Suprapubic skin (tissue), 4 donors: ENCODE results near the gene PRPF19. TPM values are rescaled to one million over a fixed set of nuclear protein-coding genes. Genes with fewer than 3 reads are reported as not detected.

Experiments used
- DNase-seq, 2 donors: peaks; one replicate each; pipeline ENCODE4 v3.0.0-alpha.2; 2019; ENCODE audit warnings: low spot score in 2 of 2
- H3K27ac ChIP-seq: fragments of 200-600 bp; sonication (generic); one replicate; pipeline ENCODE4 v1.5.1; 2019
- H3K27me3 ChIP-seq: fragments of 200-600 bp; sonication (generic); one replicate; pipeline ENCODE4 v1.5.1; 2019
- H3K36me3 ChIP-seq: fragments of 200-600 bp; sonication (generic); one replicate; pipeline ENCODE4 v1.5.1; 2019
- H3K4me1 ChIP-seq: fragments of 200-600 bp; sonication (generic); one replicate; pipeline ENCODE4 v1.5.1; 2019
- H3K4me3 ChIP-seq: fragments of 200-600 bp; sonication (generic); one replicate; pipeline ENCODE4 v1.5.1; 2019; ENCODE audit warnings: mild to moderate bottlenecking
- H3K9me3 ChIP-seq: fragments of 200-600 bp; sonication (generic); one replicate; pipeline ENCODE4 v1.5.1; 2019
- CTCF ChIP-seq, 2 donors: fragments of 200-600 bp in 1 of 2; fragments of 450-650 bp in 1 of 2; sonication (generic) in 1 of 2; IDR thresholded peaks; one replicate each; pipeline ENCODE4 v1.5.1; 2016 to 2019; ENCODE audit warnings: antibody characterized with exemption in 2 of 2, mild to moderate bottlenecking in 1 of 2, moderate library complexity in 1 of 2
- EP300 ChIP-seq: sonication (generic); formaldehyde crosslinking; IDR thresholded peaks from one replicate; pipeline ENCODE4 v1.6.1; 2017; ENCODE audit warnings: antibody characterized with exemption
- POLR2A ChIP-seq, 2 donors: fragments of 450-650 bp; IDR thresholded peaks; one replicate each; pipeline ENCODE4 v1.6.1; 2017; ENCODE audit warnings: antibody characterized with exemption in 2 of 2, mild to moderate bottlenecking in 2 of 2, moderate library complexity in 2 of 2
- POLR2AphosphoS5 ChIP-seq, 3 donors: sonication (generic); formaldehyde crosslinking; IDR thresholded peaks; one replicate each; pipeline ENCODE4 v1.6.1; 2017; ENCODE audit warnings: antibody characterized with exemption in 3 of 3
- WGBS: methylation state at CpG from one replicate; pipeline ENCODE4 v1.1.5; 2018; 5-methylcytosine and 5-hydroxymethylcytosine counted together
- total RNA-seq, 4 donors: library from RNA; depleted of rRNA; stranded (reverse); fragments of >200 nt; gene quantifications; one replicate each; pipeline ENCODE4 v1.1.0, GENCODE V29; 2016

The PRPF19 gene
- total RNA-seq, 4 donors from 2014 or later = 101 to 153 (median 116) TPM

GRCh38 chr11:60918939-60919265, 12.5 kb upstream of the PRPF19 start:
- H3K4me1 ChIP-seq = peaks cover 60% of the 10 kb centered on the region
- no peak for DNase-seq

GRCh38 chr11:60918251-60918938, 12.0 kb upstream of the PRPF19 start:
- 91% methylated on average over 4 of the region's 4 CpGs for WGBS
- H3K27ac ChIP-seq = no peak overlapping the region

More at GRCh38 chr11:60918939-60919265, 12.5 kb upstream of the PRPF19 start:
- H3K4me3 ChIP-seq = no peak overlapping the region
- no peaks in the 10 kb centered on the region for H3K9me3 ChIP-seq
- no peaks in the 10 kb centered on the region for H3K27me3 ChIP-seq
- WGBS = 48% methylated on average over 2 of the region's 2 CpGs
- peaks cover 35% of the 10 kb centered on the region for H3K36me3 ChIP-seq
- no peak overlapping the region for H3K27ac ChIP-seq
- TF ChIP-seq POLR2A (IDR thresholded peaks at IDR 0.05) (no peak), CTCF (IDR thresholded peaks at IDR 0.05) (no peak), POLR2AphosphoS5 (IDR thresholded peaks at IDR 0.05) (no peak), EP300 (no peak)

GRCh38 chr11:60917267-60917666, 10.9 kb upstream of the PRPF19 start:
- 75% methylated on average over 1 of the region's 1 CpG for WGBS
- Histone ChIP-seq H3K4me1 (peaks cover 65% of the 10 kb centered on the region), H3K27me3 (no peaks in the 10 kb centered on the region), H3K9me3 (no peaks in the 10 kb centered on the region), H3K4me3 (no peak overlapping the region), H3K27ac (peak overlapping the region; percentile 11), H3K36me3 (peaks cover 28% of the 10 kb centered on the region)
- TF ChIP-seq POLR2A (IDR thresholded peaks at IDR 0.05) (no peak), POLR2AphosphoS5 (IDR thresholded peaks at IDR 0.05) (no peak), CTCF (IDR thresholded peaks at IDR 0.05) (no peak), EP300 (no peak)
- no peak for DNase-seq

More at GRCh38 chr11:60918251-60918938, 12.0 kb upstream of the PRPF19 start:
- Histone ChIP-seq H3K27me3 (no peaks in the 10 kb centered on the region), H3K4me1 (peaks cover 59% of the 10 kb centered on the region), H3K9me3 (no peaks in the 10 kb centered on the region), H3K36me3 (peaks cover 35% of the 10 kb centered on the region), H3K4me3 (no peak overlapping the region)
- TF ChIP-seq POLR2A (IDR thresholded peaks at IDR 0.05) (no peak), EP300 (no peak), POLR2AphosphoS5 (IDR thresholded peaks at IDR 0.05) (no peak), CTCF (IDR thresholded peaks at IDR 0.05) (no peak)
- DNase-seq = peak in 1 of 2 donors; percentile 37

- no peak for TF ChIP-seq POLR2AphosphoS5 (IDR thresholded peaks at IDR 0.05)
- TF ChIP-seq CTCF (IDR thresholded peaks at IDR 0.05) = no peak
- no peaks in the 10 kb centered on the region for H3K9me3 ChIP-seq
- peak overlapping the region; percentile 11 for H3K27ac ChIP-seq
- no peak overlapping the region for H3K4me3 ChIP-seq
- DNase-seq = no peak
- peaks cover 22% of the 10 kb centered on the region for H3K36me3 ChIP-seq
- H3K27me3 ChIP-seq = no peaks in the 10 kb centered on the region
- WGBS = 60% methylated on average over 3 of the region's 3 CpGs
- H3K4me1 ChIP-seq = peaks cover 65% of the 10 kb centered on the region
Observed at GRCh38 chr11:60916669-60917206, 10.4 kb upstream of the PRPF19 start.

- no peak for TF ChIP-seq CTCF (IDR thresholded peaks at IDR 0.05)
- TF ChIP-seq POLR2A (IDR thresholded peaks at IDR 0.05) = no peak
- no peak for TF ChIP-seq EP300
- TF ChIP-seq POLR2AphosphoS5 (IDR thresholded peaks at IDR 0.05) = no peak
- DNase-seq = no peak
- Histone ChIP-seq H3K9me3 (no peaks in the 10 kb centered on the region), H3K36me3 (peaks cover 9% of the 10 kb centered on the region), H3K27me3 (no peaks in the 10 kb centered on the region), H3K4me1 (peaks cover 65% of the 10 kb centered on the region), H3K27ac (peak overlapping the region; percentile 96), H3K4me3 (peak overlapping the region; percentile 95)
- 8% methylated on average over 17 of the region's 17 CpGs for WGBS
Observed at GRCh38 chr11:60915248-60915914, 9.0 kb upstream of the PRPF19 start.
